ENCODE measurements around the gene IFNAR2. TPM values are rescaled to one million over a fixed set of nuclear protein-coding genes. Genes with fewer than 3 reads are reported as not detected.
"Not testable (repeated sequence)": the region's sequence is repeated elsewhere in the genome, so short reads cannot be mapped to it uniquely, and the experiment has no call there.

Gene IFNAR2
- total RNA-seq, 1 experiment from 2014 or later, result 12.3 TPM

- DNase-seq (ENCODE audit: low read depth, low spot score), result no peak
- no peak overlapping the region for H3K27ac ChIP-seq (ENCODE audit: low read depth, low read length)
- H3K4me2 ChIP-seq (ENCODE audit: low read length), result no peak overlapping the region
- intact Hi-C loops (cut with micrococcal nuclease), result no loop called here
- no peaks in the 10 kb centered on the region for H3K4me1 ChIP-seq (ENCODE audit: control insufficient read depth in 1 of 2, insufficient read depth in 2 of 2, low read length in 2 of 2)
- H3K9me2 ChIP-seq (ENCODE audit: insufficient read depth), result no peaks in the 10 kb centered on the region
- no peak for ATAC-seq
- no peaks in the 10 kb centered on the region for H3K27me3 ChIP-seq (ENCODE audit: insufficient read depth, low read length)
- H3K36me3 ChIP-seq (ENCODE audit: control insufficient read depth in 1 of 2, insufficient read depth in 2 of 2, low read length in 2 of 2), result no peaks in the 10 kb centered on the region; a peak in 1 of 4 replicates
- POLR2A ChIA-PET, result no interaction called here
- CTCF ChIA-PET, result no interaction called here
- no peak overlapping the region for H3K4me3 ChIP-seq (replicated peaks in 1 of 2; ENCODE audit: low read depth in 1 of 2, low read length in 2 of 2)
- H2AFZ ChIP-seq (ENCODE audit: low read depth, low read length, poor library complexity, severe bottlenecking), result no peak overlapping the region
- no peaks in the 10 kb centered on the region for H3K9me3 ChIP-seq (ENCODE audit: control insufficient read depth in 1 of 2, insufficient read depth in 1 of 2, low read depth in 1 of 2, low read length in 2 of 2)
- RAD21 ChIA-PET (ENCODE audit: low non-redundant PET in 1 of 2, low total read pairs in 2 of 2, uncharacterized antibody in 2 of 2, unreplicated experiment in 2 of 2), result no interaction called here
- BruUV-seq (replicated peaks), result no TSS peak
- TF ChIP-seq EZH2phosphoT487 (IDR thresholded peaks at IDR 0.05; ENCODE audit: borderline replicate concordance) (no peak), SIN3A (IDR thresholded peaks at IDR 0.05; ENCODE audit: low read depth) (no peak), EGR1 (IDR thresholded peaks at IDR 0.05; ENCODE audit: low read depth) (no peak), ZFX (IDR thresholded peaks at IDR 0.05) (no peak), ZNF274 (IDR thresholded peaks at IDR 0.05; ENCODE audit: low read depth, low read length) (no peak)
- no peak overlapping the region for H3K9ac ChIP-seq (ENCODE audit: low read length)
- H4K20me1 ChIP-seq (ENCODE audit: insufficient read depth), result no peaks in the 10 kb centered on the region
- no peaks in the 10 kb centered on the region for H3K79me2 ChIP-seq (ENCODE audit: insufficient read depth, low read length)
Observed at GRCh38 chr21:33238565-33239255, 9.0 kb downstream of the IFNAR2 start.

GRCh38 chr21:33239559-33240127, 9.9 kb downstream of the IFNAR2 start:
- H2AFZ ChIP-seq (ENCODE audit: low read depth, low read length, poor library complexity, severe bottlenecking); BruUV-seq (replicated peaks); H3K9me3 ChIP-seq (ENCODE audit: control insufficient read depth in 1 of 2, insufficient read depth in 1 of 2, low read depth in 1 of 2, low read length in 2 of 2); H3K4me3 ChIP-seq (replicated peaks in 1 of 2; ENCODE audit: low read depth in 1 of 2, low read length in 2 of 2); H3K36me3 ChIP-seq (ENCODE audit: control insufficient read depth in 1 of 2, insufficient read depth in 2 of 2, low read length in 2 of 2); H3K9ac ChIP-seq (ENCODE audit: low read length); H3K79me2 ChIP-seq (ENCODE audit: insufficient read depth, low read length); H3K4me1 ChIP-seq (ENCODE audit: control insufficient read depth in 1 of 2, insufficient read depth in 2 of 2, low read length in 2 of 2); CTCF ChIA-PET; ATAC-seq; DNase-seq (ENCODE audit: low read depth, low spot score); RAD21 ChIA-PET (ENCODE audit: low non-redundant PET in 1 of 2, low total read pairs in 2 of 2, uncharacterized antibody in 2 of 2, unreplicated experiment in 2 of 2); H3K27me3 ChIP-seq (ENCODE audit: insufficient read depth, low read length); intact Hi-C loops (cut with micrococcal nuclease); H4K20me1 ChIP-seq (ENCODE audit: insufficient read depth); H3K9me2 ChIP-seq (ENCODE audit: insufficient read depth); H3K27ac ChIP-seq (ENCODE audit: low read depth, low read length); H3K4me2 ChIP-seq (ENCODE audit: low read length): not testable (repeated sequence)
- POLR2A ChIA-PET, result interaction anchor here (0.6 kb wide), 1 partner anchor 34 kb away, joined by 6 read pairs; no protein-coding TSS in a partner anchor
